Measurements from ENCODE around the gene FBXO21. TPM values are rescaled to one million over a fixed set of nuclear protein-coding genes. Genes with fewer than 3 reads are reported as not detected.

The FBXO21 gene
- total RNA-seq, 4 donors from 2014 or later = 38.4 to 54.4 (median 48.6) TPM

- intact Hi-C loops (cut with DNase I) = no loop called here
- no peaks in the 10 kb centered on the region for H3K9me3 ChIP-seq
- H3K4me3 ChIP-seq = no peak overlapping the region
- WGBS, 2 donors = 78 to 87% methylated on average over 25 to 27 of the region's 27 CpGs
- H3K27me3 ChIP-seq = no peaks in the 10 kb centered on the region
- H3K27ac ChIP-seq = no peak overlapping the region
- DNase-seq = no peak
- peaks cover 15 to 100% (median 16%) of the 10 kb centered on the region in 3 donors for H3K36me3 ChIP-seq
- TF ChIP-seq POLR2A (IDR thresholded peaks at IDR 0.05) (no peak), CTCF (IDR thresholded peaks at IDR 0.05) (no peak)
- H3K4me1 ChIP-seq = no peaks in the 10 kb centered on the region
These were observed 37.2 kb downstream of the FBXO21 start for GRCh38 chr12:117152793-117153775.

- TF ChIP-seq POLR2A (IDR thresholded peaks at IDR 0.05) (no peak), CTCF (IDR thresholded peaks at IDR 0.05) (no peak)
- 71% methylated on average over 5 of the region's 5 CpGs for WGBS, 2 donors
- intact Hi-C loops (cut with DNase I) = no loop called here
These were observed 38.8 kb downstream of the FBXO21 start for GRCh38 chr12:117151403-117152031.

GRCh38 chr12:117149431-117149830, 40.8 kb downstream of the FBXO21 start:
- no peak overlapping the region for H3K27ac ChIP-seq
- DNase-seq = no peak
- intact Hi-C loops (cut with DNase I) = no loop called here
- H3K36me3 ChIP-seq = peaks cover 9 to 92% (median 12%) of the 10 kb centered on the region in 3 donors
- no peak for TF ChIP-seq POLR2A (IDR thresholded peaks at IDR 0.05)
- TF ChIP-seq CTCF (IDR thresholded peaks at IDR 0.05) = no peak
- H3K9me3 ChIP-seq = no peaks in the 10 kb centered on the region
- H3K4me1 ChIP-seq = no peaks in the 10 kb centered on the region
- H3K27me3 ChIP-seq = no peaks in the 10 kb centered on the region
- 84 to 100% methylated on average over 1 to 2 of the region's 7 CpGs for WGBS, 2 donors
- no peak overlapping the region for H3K4me3 ChIP-seq

More at GRCh38 chr12:117151403-117152031, 38.8 kb downstream of the FBXO21 start:
- H3K27me3 ChIP-seq = no peaks in the 10 kb centered on the region
- DNase-seq = no peak
- H3K4me1 ChIP-seq = no peaks in the 10 kb centered on the region
- no peaks in the 10 kb centered on the region for H3K9me3 ChIP-seq
- peaks cover 11 to 92% (median 16%) of the 10 kb centered on the region in 3 donors for H3K36me3 ChIP-seq
- no peak overlapping the region for H3K4me3 ChIP-seq
- H3K27ac ChIP-seq = no peak overlapping the region

GRCh38 chr12:117148642-117149041, 41.6 kb downstream of the FBXO21 start:
- H3K4me1 ChIP-seq = no peaks in the 10 kb centered on the region
- peaks cover 9 to 92% (median 16%) of the 10 kb centered on the region in 3 donors for H3K36me3 ChIP-seq
- no peaks in the 10 kb centered on the region for H3K27me3 ChIP-seq
- TF ChIP-seq POLR2A (IDR thresholded peaks at IDR 0.05) (no peak), CTCF (IDR thresholded peaks at IDR 0.05) (no peak)
- DNase-seq = no peak
- H3K9me3 ChIP-seq = no peaks in the 10 kb centered on the region
- H3K27ac ChIP-seq = no peak overlapping the region
- WGBS, 2 donors = 70 to 77% methylated on average over 2 to 6 of the region's 6 CpGs
- intact Hi-C loops (cut with DNase I) = no loop called here
- no peak overlapping the region for H3K4me3 ChIP-seq

- H3K27me3 ChIP-seq = no peaks in the 10 kb centered on the region
- peaks cover 0 to 8% (median 0%) of the 10 kb centered on the region in 3 donors for H3K4me1 ChIP-seq
- TF ChIP-seq CTCF (IDR thresholded peaks at IDR 0.05) (no peak), POLR2A (IDR thresholded peaks at IDR 0.05) (no peak)
- WGBS, 2 donors = 73 to 77% methylated on average over 4 to 8 of the region's 12 CpGs
- no peak for DNase-seq
- no peak overlapping the region for H3K27ac ChIP-seq
- peaks cover 0 to 87% (median 16%) of the 10 kb centered on the region in 3 donors for H3K36me3 ChIP-seq
- intact Hi-C loops (cut with DNase I) = no loop called here
- no peak overlapping the region for H3K4me3 ChIP-seq
- no peaks in the 10 kb centered on the region for H3K9me3 ChIP-seq
These were observed 42.6 kb downstream of the FBXO21 start for GRCh38 chr12:117147639-117148038.
